Neural progenitor cell (in vitro differentiated cells): ENCODE data around the gene NRG3. TPM values are rescaled to one million over a fixed set of nuclear protein-coding genes. Genes with fewer than 3 reads are reported as not detected.
A peak's percentile ranks its signal among the peaks of the same experiment; 100 is the strongest.

Source experiments
- DNase-seq: peaks from one replicate; pipeline ENCODE4 v3.0.0-alpha.2; 2016; ENCODE audit warnings: low spot score
- H2AFZ ChIP-seq: fragments of 200-600 bp; sonication (generic); replicated peaks from 2 replicates; pipeline ENCODE4 v1.6.1; 2016; ENCODE audit warnings: antibody characterized with exemption
- H3F3A ChIP-seq: fragments of 200-600 bp; sonication (generic); 2 replicates; pipeline ENCODE4 v1.6.1; 2016; ENCODE audit warnings: antibody characterized with exemption, low read depth
- H3K27ac ChIP-seq: fragments of 200-600 bp; sonication (generic); 2 replicates; pipeline ENCODE4 v1.5.1; 2016; ENCODE audit warnings: mild to moderate bottlenecking
- H3K27me3 ChIP-seq: fragments of 200-600 bp; sonication (generic); 2 replicates; pipeline ENCODE4 v1.6.1; 2016; ENCODE audit warnings: mild to moderate bottlenecking, moderate library complexity
- H3K36me3 ChIP-seq: fragments of 200-600 bp; sonication (generic); 2 replicates; pipeline ENCODE4 v1.5.1; 2016
- H3K4me1 ChIP-seq: fragments of 200-600 bp; sonication (generic); 2 replicates; pipeline ENCODE4 v1.6.1; 2016; ENCODE audit warnings: mixed run types
- H3K4me2 ChIP-seq: fragments of 200-600 bp; sonication (generic); 2 replicates; pipeline ENCODE4 v1.6.1; 2016
- H3K4me3 ChIP-seq: fragments of 200-600 bp; sonication (generic); 2 replicates; pipeline ENCODE4 v1.5.1; 2016
- H3K79me2 ChIP-seq: fragments of 200-600 bp; sonication (generic); 2 replicates; pipeline ENCODE4 v1.6.1; 2016; ENCODE audit warnings: low read depth
- H3K9ac ChIP-seq: fragments of 200-600 bp; sonication (generic); 2 replicates; pipeline ENCODE4 v1.6.1; 2016
- H3K9me3 ChIP-seq: fragments of 200-600 bp; sonication (generic); 2 replicates; pipeline ENCODE4 v1.5.1; 2016; ENCODE audit warnings: low read depth
- H4K20me1 ChIP-seq: fragments of 200-600 bp; sonication (generic); 2 replicates; pipeline ENCODE4 v1.6.1; 2016; ENCODE audit warnings: low read depth
- H3K27ac Mint-ChIP-seq: 3 replicates; pipeline ENCODE4 v1.8.0; 2021; ENCODE audit warnings: mixed read lengths
- H3K27me3 Mint-ChIP-seq: 2 replicates; pipeline ENCODE4 v1.8.0; 2022; ENCODE audit warnings: low read depth, mild to moderate bottlenecking, inconsistent platforms, moderate library complexity, mixed read lengths; ENCODE audit not compliant: insufficient read depth
- H3K36me3 Mint-ChIP-seq: 3 replicates; pipeline ENCODE4 v1.8.0; 2021; ENCODE audit warnings: mixed read lengths
- H3K4me1 Mint-ChIP-seq: 3 replicates; pipeline ENCODE4 v1.8.0; 2021; ENCODE audit warnings: mixed read lengths
- H3K4me3 Mint-ChIP-seq: 3 replicates; pipeline ENCODE4 v1.8.0; 2021; ENCODE audit warnings: mild to moderate bottlenecking, moderate library complexity, mixed read lengths
- H3K9me3 Mint-ChIP-seq: 3 replicates; pipeline ENCODE4 v1.8.0; 2020; ENCODE audit warnings: mixed read lengths
- EZH2 ChIP-seq: fragments of 200-600 bp; sonication (generic); IDR thresholded peaks from 2 replicates; pipeline ENCODE4 v1.6.1; 2017; ENCODE audit warnings: antibody characterized with exemption, mild to moderate bottlenecking, moderate library complexity
- EZH2phosphoT487 ChIP-seq: fragments of 200-600 bp; sonication (generic); IDR thresholded peaks from 2 replicates; pipeline ENCODE4 v1.6.1; 2017; ENCODE audit warnings: antibody characterized with exemption
- total RNA-seq: library from RNA; depleted of rRNA; stranded (reverse); fragments of >200 nt; gene quantifications from 2 replicates; pipeline ENCODE4 v1.2.3, GENCODE V29; 2015; ENCODE audit warnings: low replicate concordance
- TF ChIP-seq, protein P1 (sequence below): fragments of 200-600 bp; sonication (generic); IDR thresholded peaks from 2 replicates; pipeline ENCODE4 v1.5.1; 2017; ENCODE audit warnings: antibody characterized with exemption, mild to moderate bottlenecking

NRG3 gene
- total RNA-seq, 1 donor from 2014 or later: 1.9 TPM

DNA sequence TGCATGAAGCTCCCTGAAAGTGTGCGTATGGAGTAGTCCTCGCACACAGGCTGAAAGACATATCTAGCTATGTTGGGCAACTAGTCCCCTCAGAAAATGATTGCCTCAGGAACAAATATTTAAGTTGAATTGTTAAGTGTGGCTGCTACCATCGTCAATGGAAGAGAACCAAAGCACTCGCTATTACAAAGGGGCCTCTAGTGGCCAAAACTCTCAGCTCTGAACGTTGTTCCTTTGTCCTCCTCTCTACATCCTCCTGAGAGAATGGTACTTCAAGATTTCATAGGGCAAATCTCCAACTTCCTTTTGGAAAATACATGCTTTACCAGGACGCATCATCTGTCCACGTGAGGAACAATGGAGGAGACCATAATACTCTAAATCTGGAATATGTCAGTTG, 209.9 kb downstream of the NRG3 start:
- Mint-ChIP-seq H3K36me3 (no peaks in the 10 kb centered on the region), H3K27ac (no peak overlapping the region), H3K27me3 (peaks cover 2% of the 10 kb centered on the region), H3K4me1 (no peaks in the 10 kb centered on the region), H3K9me3 (peaks cover 2% of the 10 kb centered on the region), H3K4me3 (no peak overlapping the region)
- Histone ChIP-seq H3K4me1 (peaks cover 13% of the 10 kb centered on the region), H3K9ac (no peak overlapping the region), H3K4me3 (no peak overlapping the region), H3K79me2 (no peaks in the 10 kb centered on the region), H4K20me1 (no peaks in the 10 kb centered on the region), H3K4me2 (no peak overlapping the region), H3K36me3 (no peaks in the 10 kb centered on the region), H3K27me3 (no peaks in the 10 kb centered on the region), H3F3A (no peaks in the 10 kb centered on the region), H3K27ac (no peak overlapping the region), H3K9me3 (no peaks in the 10 kb centered on the region), H2AFZ (peak overlapping the region; percentile 70)
- DNase-seq: no peak
- TF ChIP-seq, protein P1, sequence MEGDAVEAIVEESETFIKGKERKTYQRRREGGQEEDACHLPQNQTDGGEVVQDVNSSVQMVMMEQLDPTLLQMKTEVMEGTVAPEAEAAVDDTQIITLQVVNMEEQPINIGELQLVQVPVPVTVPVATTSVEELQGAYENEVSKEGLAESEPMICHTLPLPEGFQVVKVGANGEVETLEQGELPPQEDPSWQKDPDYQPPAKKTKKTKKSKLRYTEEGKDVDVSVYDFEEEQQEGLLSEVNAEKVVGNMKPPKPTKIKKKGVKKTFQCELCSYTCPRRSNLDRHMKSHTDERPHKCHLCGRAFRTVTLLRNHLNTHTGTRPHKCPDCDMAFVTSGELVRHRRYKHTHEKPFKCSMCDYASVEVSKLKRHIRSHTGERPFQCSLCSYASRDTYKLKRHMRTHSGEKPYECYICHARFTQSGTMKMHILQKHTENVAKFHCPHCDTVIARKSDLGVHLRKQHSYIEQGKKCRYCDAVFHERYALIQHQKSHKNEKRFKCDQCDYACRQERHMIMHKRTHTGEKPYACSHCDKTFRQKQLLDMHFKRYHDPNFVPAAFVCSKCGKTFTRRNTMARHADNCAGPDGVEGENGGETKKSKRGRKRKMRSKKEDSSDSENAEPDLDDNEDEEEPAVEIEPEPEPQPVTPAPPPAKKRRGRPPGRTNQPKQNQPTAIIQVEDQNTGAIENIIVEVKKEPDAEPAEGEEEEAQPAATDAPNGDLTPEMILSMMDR: peak; percentile 35
- TF ChIP-seq EZH2 (no peak), EZH2phosphoT487 (no peak)

GRCh38 chr10:82089327-82089726, 214.3 kb downstream of the NRG3 start:
- peak; percentile 76 for DNase-seq
- no peak for TF ChIP-seq EZH2phosphoT487
- TF ChIP-seq, protein P1: peak; percentile 34
- no peak overlapping the region for H3K27ac ChIP-seq

GRCh38 chr10:82091413-82091812, 216.4 kb downstream of the NRG3 start:
- no peaks in the 10 kb centered on the region for H3K9me3 Mint-ChIP-seq

More at GRCh38 chr10:82089327-82089726, 214.3 kb downstream of the NRG3 start:
- H3F3A ChIP-seq: no peaks in the 10 kb centered on the region
- peaks cover 2% of the 10 kb centered on the region for H3K9me3 Mint-ChIP-seq
- H2AFZ ChIP-seq: no peak overlapping the region
- no peak overlapping the region for H3K4me3 ChIP-seq
- H4K20me1 ChIP-seq: no peaks in the 10 kb centered on the region
- peaks cover 21% of the 10 kb centered on the region for H3K4me1 ChIP-seq
- peaks cover 14% of the 10 kb centered on the region for H3K4me1 Mint-ChIP-seq
- no peaks in the 10 kb centered on the region for H3K36me3 Mint-ChIP-seq
- no peak overlapping the region for H3K9ac ChIP-seq
- H3K27ac Mint-ChIP-seq: no peak overlapping the region
- peak overlapping the region; percentile 52 for H3K4me2 ChIP-seq
- no peaks in the 10 kb centered on the region for H3K9me3 ChIP-seq
- H3K4me3 Mint-ChIP-seq: no peak overlapping the region
- no peaks in the 10 kb centered on the region for H3K27me3 ChIP-seq
- no peaks in the 10 kb centered on the region for H3K79me2 ChIP-seq
- no peaks in the 10 kb centered on the region for H3K36me3 ChIP-seq
- no peaks in the 10 kb centered on the region for H3K27me3 Mint-ChIP-seq

More at GRCh38 chr10:82091413-82091812, 216.4 kb downstream of the NRG3 start:
- TF ChIP-seq EZH2phosphoT487: no peak
- TF ChIP-seq EZH2: no peak
- TF ChIP-seq, protein P1: no peak
- no peak for DNase-seq
- Histone ChIP-seq H3K27ac (no peak overlapping the region), H2AFZ (no peak overlapping the region), H3K4me2 (no peak overlapping the region), H3K4me1 (peaks cover 21% of the 10 kb centered on the region), H3F3A (no peaks in the 10 kb centered on the region), H4K20me1 (no peaks in the 10 kb centered on the region), H3K79me2 (no peaks in the 10 kb centered on the region), H3K4me3 (no peak overlapping the region), H3K9me3 (no peaks in the 10 kb centered on the region), H3K36me3 (no peaks in the 10 kb centered on the region), H3K9ac (no peak overlapping the region), H3K27me3 (no peaks in the 10 kb centered on the region)
- peaks cover 14% of the 10 kb centered on the region for H3K4me1 Mint-ChIP-seq
- H3K27me3 Mint-ChIP-seq: no peaks in the 10 kb centered on the region
- H3K27ac Mint-ChIP-seq: peak overlapping the region; percentile 28
- no peak overlapping the region for H3K4me3 Mint-ChIP-seq
- no peaks in the 10 kb centered on the region for H3K36me3 Mint-ChIP-seq
